A549 (cell line): ENCODE measurements around the gene SLC22A8. TPM values are rescaled to one million over a fixed set of nuclear protein-coding genes. Genes with fewer than 3 reads are reported as not detected.

Experiments
- ATAC-seq, 2 experiments: fragments of 200-7000 bp in 1 of 2; fragments of >200 bp in 1 of 2; cut with Nextera tagmentation in 1 of 2; cut with Tn5 transposase in 1 of 2; 3 replicates each; pipeline versions ENCODE4 v1.8.0 to v1.9.1; 2018 to 2020; ENCODE audit warnings: mild to moderate bottlenecking in 1 of 2, moderate library complexity in 1 of 2
- CTCF ChIA-PET: fragments of 300-600 bp; sonication (Branson Sonifier 250); formaldehyde crosslinking; extraction: SDS; loops from one replicate; lab custom pipeline; 2021; ENCODE audit warnings: antibody characterized with exemption, inconsistent platforms; lab: Yijun Ruan, JAX
- POLR2A ChIA-PET: fragments of 350-600 bp; formaldehyde crosslinking; extraction: SDS; loops from one replicate; lab custom pipeline; 2021; ENCODE audit warnings: antibody characterized with exemption, inconsistent platforms; lab: Yijun Ruan, JAX
- DNase-seq, 2 experiments: peaks; one replicate each; pipeline versions ENCODE4 v3.0.0 to v3.0.0-alpha.2; 2011 to 2016; ENCODE audit warnings: low read depth in 1 of 2, low spot score in 1 of 2
- FAIRE-seq: peaks from 2 replicates; lab custom pipeline; 2011; peaks lifted over from hg19 to GRCh38; lab: Jason Lieb, UNC
- H3K27ac ChIP-seq, 2 experiments: fragments of >200 bp; sonication (Bioruptor Twin); formaldehyde crosslinking; 3 replicates each; pipeline ENCODE4 v1.5.1; 2016 to 2017
- H3K4me1 ChIP-seq: fragments of >200 bp; sonication (Bioruptor Twin); formaldehyde crosslinking; 3 replicates; pipeline ENCODE4 v1.6.1; 2016
- H3K4me2 ChIP-seq: fragments of >200 bp; sonication (Bioruptor Twin); formaldehyde crosslinking; 3 replicates; pipeline ENCODE4 v1.6.1; 2016
- H3K4me3 ChIP-seq: fragments of >200 bp; sonication (Bioruptor Twin); formaldehyde crosslinking; 3 replicates; pipeline ENCODE4 v1.5.1; 2016
- H3K9me3 ChIP-seq: fragments of >200 bp; sonication (Bioruptor Twin); formaldehyde crosslinking; 3 replicates; pipeline ENCODE4 v1.6.1; 2016
- CHD4 ChIP-seq: fragments of 200-600 bp; sonication (generic); IDR thresholded peaks from 2 replicates; pipeline ENCODE4 v1.6.1; 2016; ENCODE audit warnings: antibody characterized with exemption, mild to moderate bottlenecking, borderline replicate concordance
- EP300 ChIP-seq, 2 experiments: fragments of >200 bp; sonication (Bioruptor Twin); formaldehyde crosslinking; IDR thresholded peaks; 2 replicates in 1 of 2; 3 replicates in 1 of 2; pipeline ENCODE4 v1.6.1; 2016 to 2017
- FOSL2 ChIP-seq, 2 experiments: fragments of 450-650 bp in 1 of 2; fragments of >200 bp in 1 of 2; sonication (Bioruptor Twin) in 1 of 2; formaldehyde crosslinking; IDR thresholded peaks; 2 replicates each; pipeline versions ENCODE4 v1.5.0 to v1.6.1; 2016 to 2020; ENCODE audit warnings: mild to moderate bottlenecking in 1 of 2, moderate library complexity in 1 of 2
- GATA3 ChIP-seq: IDR thresholded peaks from 2 replicates; pipeline ENCODE4 v1.6.1; 2012; ENCODE audit warnings: borderline replicate concordance
- HEYL ChIP-seq: fragments of 250-450 bp; sonication (Bioruptor Pico); IDR thresholded peaks from 2 replicates; pipeline ENCODE4 v1.8.0; 2021; ENCODE audit warnings: mild to moderate bottlenecking, moderate library complexity
- HOXA7 ChIP-seq: fragments of 250-450 bp; sonication (Bioruptor Pico); IDR thresholded peaks from 2 replicates; pipeline ENCODE4 v1.5.0; 2020; ENCODE audit warnings: mild to moderate bottlenecking, moderate library complexity
- JUN ChIP-seq, 2 experiments: fragments of >200 bp; sonication (Bioruptor Twin); formaldehyde crosslinking; IDR thresholded peaks; 2 replicates in 1 of 2; 3 replicates in 1 of 2; pipeline ENCODE4 v1.6.1; 2016 to 2017
- KDM1A ChIP-seq: fragments of 200-600 bp; sonication (generic); IDR thresholded peaks from 2 replicates; pipeline ENCODE4 v1.6.1; 2016; ENCODE audit warnings: low read depth, mild to moderate bottlenecking
- MAZ ChIP-seq: fragments of 150-350 bp; IDR thresholded peaks from 2 replicates; pipeline ENCODE4 v1.6.1; 2014; ENCODE audit warnings: antibody characterized with exemption, low read depth, low read length, borderline replicate concordance
- PHF8 ChIP-seq: fragments of 200-600 bp; sonication (generic); IDR thresholded peaks from 2 replicates; pipeline ENCODE4 v1.6.1; 2016; ENCODE audit warnings: low read depth, mild to moderate bottlenecking, antibody characterized with exemption, moderate library complexity, borderline replicate concordance
- POLR2A ChIP-seq: IDR thresholded peaks from 2 replicates; pipeline ENCODE4 v1.6.1; 2012; ENCODE audit warnings: mild to moderate bottlenecking, low read length
- POLR2AphosphoS2 ChIP-seq: conservative IDR thresholded peaks from 2 replicates; pipeline ENCODE4 v1.6.1; 2012; ENCODE audit warnings: low read length, improper control_type of control experiment, inconsistent platforms
- RAD21 ChIP-seq, 2 experiments: fragments of >200 bp in 1 of 2; sonication (Bioruptor Twin) in 1 of 2; formaldehyde crosslinking in 1 of 2; IDR thresholded peaks in 1 of 2; conservative IDR thresholded peaks in 1 of 2; 2 replicates in 1 of 2; 3 replicates in 1 of 2; pipeline ENCODE4 v1.6.1; 2012 to 2018; ENCODE audit warnings: inconsistent platforms in 1 of 2
- SMC3 ChIP-seq: fragments of >200 bp; sonication (Bioruptor Twin); formaldehyde crosslinking; IDR thresholded peaks from 3 replicates; pipeline ENCODE4 v1.6.1; 2018; ENCODE audit warnings: inconsistent platforms
- TP53 ChIP-seq: fragments of 250-450 bp; sonication (Bioruptor Pico); IDR thresholded peaks from 2 replicates; pipeline ENCODE4 v1.5.0; 2021; ENCODE audit warnings: mild to moderate bottlenecking, moderate library complexity
- ZSCAN20 ChIP-seq: fragments of 250-450 bp; sonication (Bioruptor Pico); IDR thresholded peaks from 2 replicates; pipeline ENCODE4 v1.8.0; 2022; ENCODE audit warnings: mild to moderate bottlenecking, moderate library complexity
- WGBS: methylation state at CpG from one replicate; pipeline ENCODE4 v1.1.6; 2017; ENCODE audit errors: missing lambda C conversion rate; 5-methylcytosine and 5-hydroxymethylcytosine counted together
- polyA plus RNA-seq, 4 experiments: library from polyadenylated mRNA; depleted of rRNA in 3 of 4; stranded (reverse); fragments of >200 nt; fragmentation: RNase III in 1 of 4; extraction: RNeasy Plus Mini Kit Qiagen cat#74134 plus additional on column Dnase treatment in 1 of 4; gene quantifications; 2 replicates in 3 of 4; 3 replicates in 1 of 4; pipeline ENCODE4 v1.2.3, GENCODE V29; 2011 to 2017
- TF ChIP-seq, protein P1 (sequence below): fragments of 200-600 bp; sonication (generic); IDR thresholded peaks from 2 replicates; pipeline ENCODE4 v1.6.1; 2016; ENCODE audit warnings: antibody characterized with exemption, mild to moderate bottlenecking, moderate library complexity
- TF ChIP-seq, protein P2 (sequence below): IDR thresholded peaks from 2 replicates; pipeline ENCODE4 v1.6.1; 2012
- TF ChIP-seq, protein P3 (sequence below): fragments of >200 bp; sonication (Bioruptor Twin); formaldehyde crosslinking; IDR thresholded peaks from 3 replicates; pipeline ENCODE4 v1.6.1; 2016
- TF ChIP-seq, protein P4 (sequence below): fragments of >200 bp; sonication (Bioruptor Twin); formaldehyde crosslinking; IDR thresholded peaks from 3 replicates; pipeline ENCODE4 v1.5.1; 2016
- TF ChIP-seq, protein P5 (sequence below): fragments of 450-650 bp; IDR thresholded peaks from 2 replicates; pipeline ENCODE4 v1.6.1; 2014; ENCODE audit warnings: antibody characterized with exemption

SLC22A8 gene
- polyA plus RNA-seq, 2 of the 4 experiments (the other 2 are of a cell fraction), result not detected

DNA sequence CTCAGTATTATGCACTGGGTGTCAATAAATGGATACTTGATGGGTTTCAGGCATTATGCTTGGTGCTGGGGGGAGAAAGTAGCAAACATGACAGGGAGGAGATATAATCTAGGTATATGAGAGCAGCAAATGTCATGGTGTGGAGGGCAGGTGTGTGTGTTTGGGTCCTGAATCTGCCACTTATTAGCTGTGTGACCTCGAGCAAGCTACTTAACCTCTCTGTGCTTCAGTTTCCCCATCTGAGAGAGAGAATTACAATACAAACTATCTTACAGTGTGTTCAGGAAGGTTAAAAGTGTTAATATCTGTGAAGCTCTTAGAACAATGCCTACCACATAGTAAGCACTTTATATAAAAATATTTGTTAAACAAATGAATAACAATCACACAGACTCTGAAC, 2.8 kb downstream of the SLC22A8 start (continued):
- TF ChIP-seq, protein P1, sequence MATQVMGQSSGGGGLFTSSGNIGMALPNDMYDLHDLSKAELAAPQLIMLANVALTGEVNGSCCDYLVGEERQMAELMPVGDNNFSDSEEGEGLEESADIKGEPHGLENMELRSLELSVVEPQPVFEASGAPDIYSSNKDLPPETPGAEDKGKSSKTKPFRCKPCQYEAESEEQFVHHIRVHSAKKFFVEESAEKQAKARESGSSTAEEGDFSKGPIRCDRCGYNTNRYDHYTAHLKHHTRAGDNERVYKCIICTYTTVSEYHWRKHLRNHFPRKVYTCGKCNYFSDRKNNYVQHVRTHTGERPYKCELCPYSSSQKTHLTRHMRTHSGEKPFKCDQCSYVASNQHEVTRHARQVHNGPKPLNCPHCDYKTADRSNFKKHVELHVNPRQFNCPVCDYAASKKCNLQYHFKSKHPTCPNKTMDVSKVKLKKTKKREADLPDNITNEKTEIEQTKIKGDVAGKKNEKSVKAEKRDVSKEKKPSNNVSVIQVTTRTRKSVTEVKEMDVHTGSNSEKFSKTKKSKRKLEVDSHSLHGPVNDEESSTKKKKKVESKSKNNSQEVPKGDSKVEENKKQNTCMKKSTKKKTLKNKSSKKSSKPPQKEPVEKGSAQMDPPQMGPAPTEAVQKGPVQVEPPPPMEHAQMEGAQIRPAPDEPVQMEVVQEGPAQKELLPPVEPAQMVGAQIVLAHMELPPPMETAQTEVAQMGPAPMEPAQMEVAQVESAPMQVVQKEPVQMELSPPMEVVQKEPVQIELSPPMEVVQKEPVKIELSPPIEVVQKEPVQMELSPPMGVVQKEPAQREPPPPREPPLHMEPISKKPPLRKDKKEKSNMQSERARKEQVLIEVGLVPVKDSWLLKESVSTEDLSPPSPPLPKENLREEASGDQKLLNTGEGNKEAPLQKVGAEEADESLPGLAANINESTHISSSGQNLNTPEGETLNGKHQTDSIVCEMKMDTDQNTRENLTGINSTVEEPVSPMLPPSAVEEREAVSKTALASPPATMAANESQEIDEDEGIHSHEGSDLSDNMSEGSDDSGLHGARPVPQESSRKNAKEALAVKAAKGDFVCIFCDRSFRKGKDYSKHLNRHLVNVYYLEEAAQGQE, result no peak
- TF ChIP-seq, protein P2, sequence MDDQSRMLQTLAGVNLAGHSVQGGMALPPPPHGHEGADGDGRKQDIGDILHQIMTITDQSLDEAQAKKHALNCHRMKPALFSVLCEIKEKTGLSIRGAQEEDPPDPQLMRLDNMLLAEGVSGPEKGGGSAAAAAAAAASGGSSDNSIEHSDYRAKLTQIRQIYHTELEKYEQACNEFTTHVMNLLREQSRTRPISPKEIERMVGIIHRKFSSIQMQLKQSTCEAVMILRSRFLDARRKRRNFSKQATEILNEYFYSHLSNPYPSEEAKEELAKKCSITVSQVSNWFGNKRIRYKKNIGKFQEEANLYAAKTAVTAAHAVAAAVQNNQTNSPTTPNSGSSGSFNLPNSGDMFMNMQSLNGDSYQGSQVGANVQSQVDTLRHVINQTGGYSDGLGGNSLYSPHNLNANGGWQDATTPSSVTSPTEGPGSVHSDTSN, result no peak
- TF ChIP-seq FOSL2 (IDR thresholded peaks at IDR 0.05), result no peak
- TF ChIP-seq FOSL2 (CRISPR knock-in tag; IDR thresholded peaks at IDR 0.05), result no peak
- TF ChIP-seq EP300 (IDR thresholded peaks at IDR 0.05), result no peak

DNA sequence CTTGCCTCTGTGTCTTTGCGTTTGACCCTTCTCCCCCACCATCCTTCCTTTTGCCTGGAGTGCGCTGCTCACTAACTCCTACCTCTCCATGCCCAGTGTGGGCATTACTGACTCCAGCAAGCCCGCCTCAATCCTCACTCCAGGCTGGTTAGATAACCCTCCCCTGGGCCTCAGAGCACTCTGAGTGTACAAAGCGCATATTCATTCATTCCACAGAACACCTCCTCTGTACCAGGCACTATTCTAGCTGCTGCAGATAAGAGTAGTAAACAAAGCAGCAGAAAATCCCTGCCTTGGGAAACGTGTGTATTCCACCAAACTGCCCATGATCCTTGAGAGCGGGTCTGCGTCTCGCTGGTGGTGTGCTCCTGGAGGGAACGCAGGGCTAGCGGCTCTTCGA, 3.2 kb downstream of the SLC22A8 start:
- no peak for ATAC-seq
- POLR2A ChIA-PET, result interaction anchor here (0.7 kb wide), 1 partner anchor 11 kb away, joined by 3 read pairs; no protein-coding TSS in a partner anchor
- Histone ChIP-seq H3K4me2 (no peak overlapping the region), H3K4me1 (no peaks in the 10 kb centered on the region), H3K9me3 (no peaks in the 10 kb centered on the region), H3K27ac (no peak overlapping the region), H3K4me3 (no peak overlapping the region)
- 68% methylated on average over 11 of the region's 11 CpGs for WGBS
- no peak for DNase-seq
- CTCF ChIA-PET, result interaction anchor here (0.7 to 7.1 kb wide), 6 partner anchors 10 to 242 kb away, joined by 3 to 64 read pairs (median 4); no protein-coding TSS in a partner anchor
- FAIRE-seq, result no peak
- TF ChIP-seq, protein P3, sequence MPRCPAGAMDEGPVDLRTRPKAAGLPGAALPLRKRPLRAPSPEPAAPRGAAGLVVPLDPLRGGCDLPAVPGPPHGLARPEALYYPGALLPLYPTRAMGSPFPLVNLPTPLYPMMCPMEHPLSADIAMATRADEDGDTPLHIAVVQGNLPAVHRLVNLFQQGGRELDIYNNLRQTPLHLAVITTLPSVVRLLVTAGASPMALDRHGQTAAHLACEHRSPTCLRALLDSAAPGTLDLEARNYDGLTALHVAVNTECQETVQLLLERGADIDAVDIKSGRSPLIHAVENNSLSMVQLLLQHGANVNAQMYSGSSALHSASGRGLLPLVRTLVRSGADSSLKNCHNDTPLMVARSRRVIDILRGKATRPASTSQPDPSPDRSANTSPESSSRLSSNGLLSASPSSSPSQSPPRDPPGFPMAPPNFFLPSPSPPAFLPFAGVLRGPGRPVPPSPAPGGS, result no peak
- TF ChIP-seq HOXA7 (CRISPR knock-in tag), result no peak
- TF ChIP-seq GATA3, result no peak
- no peak for TF ChIP-seq MAZ
- TF ChIP-seq POLR2AphosphoS2, result no peak
- TF ChIP-seq RAD21 (conservative IDR thresholded peaks at IDR 0.05 in 1 of 2, IDR thresholded peaks at IDR 0.05 in 1 of 2), result no peak
- TF ChIP-seq PHF8, result no peak
- TF ChIP-seq KDM1A, result no peak
- TF ChIP-seq CHD4, result no peak
- TF ChIP-seq, protein P4, sequence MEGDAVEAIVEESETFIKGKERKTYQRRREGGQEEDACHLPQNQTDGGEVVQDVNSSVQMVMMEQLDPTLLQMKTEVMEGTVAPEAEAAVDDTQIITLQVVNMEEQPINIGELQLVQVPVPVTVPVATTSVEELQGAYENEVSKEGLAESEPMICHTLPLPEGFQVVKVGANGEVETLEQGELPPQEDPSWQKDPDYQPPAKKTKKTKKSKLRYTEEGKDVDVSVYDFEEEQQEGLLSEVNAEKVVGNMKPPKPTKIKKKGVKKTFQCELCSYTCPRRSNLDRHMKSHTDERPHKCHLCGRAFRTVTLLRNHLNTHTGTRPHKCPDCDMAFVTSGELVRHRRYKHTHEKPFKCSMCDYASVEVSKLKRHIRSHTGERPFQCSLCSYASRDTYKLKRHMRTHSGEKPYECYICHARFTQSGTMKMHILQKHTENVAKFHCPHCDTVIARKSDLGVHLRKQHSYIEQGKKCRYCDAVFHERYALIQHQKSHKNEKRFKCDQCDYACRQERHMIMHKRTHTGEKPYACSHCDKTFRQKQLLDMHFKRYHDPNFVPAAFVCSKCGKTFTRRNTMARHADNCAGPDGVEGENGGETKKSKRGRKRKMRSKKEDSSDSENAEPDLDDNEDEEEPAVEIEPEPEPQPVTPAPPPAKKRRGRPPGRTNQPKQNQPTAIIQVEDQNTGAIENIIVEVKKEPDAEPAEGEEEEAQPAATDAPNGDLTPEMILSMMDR, result no peak
- TF ChIP-seq POLR2A, result no peak
- TF ChIP-seq, protein P5, sequence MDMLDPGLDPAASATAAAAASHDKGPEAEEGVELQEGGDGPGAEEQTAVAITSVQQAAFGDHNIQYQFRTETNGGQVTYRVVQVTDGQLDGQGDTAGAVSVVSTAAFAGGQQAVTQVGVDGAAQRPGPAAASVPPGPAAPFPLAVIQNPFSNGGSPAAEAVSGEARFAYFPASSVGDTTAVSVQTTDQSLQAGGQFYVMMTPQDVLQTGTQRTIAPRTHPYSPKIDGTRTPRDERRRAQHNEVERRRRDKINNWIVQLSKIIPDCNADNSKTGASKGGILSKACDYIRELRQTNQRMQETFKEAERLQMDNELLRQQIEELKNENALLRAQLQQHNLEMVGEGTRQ, result no peak
- no peak for TF ChIP-seq HEYL
- no peak for TF ChIP-seq TP53 (CRISPR knock-in tag)
- no peak for TF ChIP-seq ZSCAN20 (CRISPR knock-in tag)
- no peak for TF ChIP-seq SMC3
- no peak for TF ChIP-seq FOSL2 (IDR thresholded peaks at IDR 0.05)
- TF ChIP-seq FOSL2 (CRISPR knock-in tag; IDR thresholded peaks at IDR 0.05), result no peak
- TF ChIP-seq JUN (IDR thresholded peaks at IDR 0.05), result no peak
